Jurkat, Clone E6-1 (cell line): ENCODE data around the gene MACC1.
"Not testable (repeated sequence)": the region's sequence is repeated elsewhere in the genome, so short reads cannot be mapped to it uniquely, and the experiment has no call there.

Experiments
- DNase-seq: peaks from one replicate; pipeline ENCODE4 v3.0.0-alpha.2; 2011; ENCODE audit warnings: low read depth, low spot score
- H3K4me3 ChIP-seq: 2 replicates; pipeline ENCODE4 v1.5.1; 2011; ENCODE audit warnings: mild to moderate bottlenecking, low read length, control low read depth, moderate library complexity

MACC1 gene

GRCh38 chr7:20144801-20145200 lies 72.4 kb downstream of the MACC1 start:
- DNase-seq = no peak
- H3K4me3 ChIP-seq = no peak overlapping the region

DNA sequence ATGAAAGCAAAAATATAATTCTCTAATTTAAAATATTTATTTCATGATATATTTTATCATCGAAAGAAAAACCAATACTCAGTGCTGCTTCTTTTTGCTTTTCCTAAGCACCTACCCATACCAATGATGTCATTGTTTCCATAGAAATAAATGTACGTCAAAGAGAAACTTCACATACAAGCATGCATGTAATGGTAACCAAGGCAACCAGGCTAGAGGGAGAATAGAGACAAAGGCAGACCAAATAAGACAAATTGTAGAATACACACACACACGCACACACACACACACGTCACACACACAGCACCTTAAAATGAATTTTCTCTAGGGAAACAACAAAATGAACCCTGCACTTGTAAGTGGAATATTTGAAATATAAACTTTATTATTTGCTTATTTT lies 75.5 kb downstream of the MACC1 start:
- no peak for DNase-seq
- no peak overlapping the region for H3K4me3 ChIP-seq

- no peak overlapping the region for H3K4me3 ChIP-seq
- no peak for DNase-seq
Observed at GRCh38 chr7:20141002-20141345, 76.2 kb downstream of the MACC1 start.

DNA sequence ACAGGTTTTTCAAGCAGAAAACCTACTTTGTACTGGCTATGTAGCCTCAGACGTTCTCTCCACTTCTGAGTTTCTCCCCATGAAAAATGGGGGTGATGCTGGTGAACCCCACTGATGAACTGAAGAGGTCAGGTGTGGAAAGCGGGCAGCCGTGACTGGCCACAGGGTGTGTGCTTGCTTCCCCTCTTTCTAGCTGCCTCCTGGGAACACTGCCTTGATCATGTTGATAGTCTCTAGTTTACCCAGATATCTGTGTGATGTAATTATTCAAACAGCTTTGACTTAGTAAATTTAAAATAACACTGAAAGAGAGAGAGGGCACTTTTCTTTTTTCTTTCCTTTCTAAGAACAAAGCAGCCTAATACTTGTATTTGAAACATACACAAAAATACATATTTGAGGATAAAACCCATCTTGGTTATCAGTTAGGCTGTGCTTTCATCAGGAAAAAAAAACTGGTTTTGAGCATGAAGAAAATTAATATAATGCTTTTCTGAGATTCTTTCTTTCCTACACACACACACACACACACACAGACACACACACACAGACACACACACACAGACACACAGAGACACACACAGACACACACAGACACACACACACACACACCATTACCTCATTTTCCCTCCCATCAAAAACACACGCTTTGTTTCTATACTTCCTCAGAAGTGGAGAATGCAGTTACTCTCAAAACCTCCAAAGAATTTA lies 76.7 kb downstream of the MACC1 start:
- DNase-seq = no peak
- H3K4me3 ChIP-seq = no peak overlapping the region

DNA sequence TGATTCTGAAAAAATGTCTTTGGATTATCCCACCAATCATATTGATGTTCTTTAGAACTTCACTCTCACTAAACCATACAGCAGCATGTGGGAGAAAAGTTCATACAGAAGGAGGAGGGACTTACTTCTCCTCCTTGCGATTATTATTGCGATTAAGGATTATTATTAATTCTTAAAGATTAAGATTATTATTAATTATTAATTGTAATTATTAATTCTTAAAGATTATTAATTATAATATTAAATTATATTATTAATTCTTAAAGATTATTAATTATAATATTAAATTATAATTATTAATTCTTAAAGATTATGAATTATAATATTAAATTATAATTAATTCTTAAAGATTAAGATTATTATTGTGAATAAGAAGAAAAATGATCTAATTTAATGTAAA lies 80.5 kb downstream of the MACC1 start:
- no peak for DNase-seq
- no peak overlapping the region for H3K4me3 ChIP-seq

- no peak for DNase-seq
- H3K4me3 ChIP-seq = no peak overlapping the region
Observed at GRCh38 chr7:20133803-20134202, 83.4 kb downstream of the MACC1 start.

GRCh38 chr7:20132585-20132984 lies 84.6 kb downstream of the MACC1 start:
- H3K4me3 ChIP-seq = no peak overlapping the region
- DNase-seq = no peak

- no peak overlapping the region for H3K4me3 ChIP-seq
- DNase-seq = no peak
Observed at GRCh38 chr7:20131776-20132175, 85.4 kb downstream of the MACC1 start.

GRCh38 chr7:20129920-20130319 lies 87.3 kb downstream of the MACC1 start:
- no peak for DNase-seq
- no peak overlapping the region for H3K4me3 ChIP-seq

DNA sequence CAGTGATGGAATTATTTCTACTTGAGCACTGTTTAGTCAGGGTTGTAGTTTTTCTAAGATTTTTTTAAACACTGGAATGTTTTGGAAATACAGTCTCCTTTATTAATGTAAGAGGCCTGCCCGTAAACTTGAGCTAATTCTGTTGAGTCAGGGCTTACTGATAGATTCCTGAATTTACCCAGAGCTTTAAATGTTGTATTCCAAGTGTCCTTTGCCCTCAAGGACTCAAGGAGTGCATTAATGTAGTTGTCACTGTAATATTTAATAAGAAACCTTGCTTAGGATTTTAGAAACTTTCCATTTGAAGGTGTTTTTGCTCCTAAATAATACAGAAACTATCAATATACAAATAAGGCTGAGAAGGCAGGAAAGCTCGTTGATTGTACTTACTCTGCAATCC lies 89.2 kb downstream of the MACC1 start:
- DNase-seq = no peak
- no peak overlapping the region for H3K4me3 ChIP-seq

GRCh38 chr7:20126060-20126459 lies 91.1 kb downstream of the MACC1 start:
- DNase-seq, H3K4me3 ChIP-seq: not testable (repeated sequence)

DNA sequence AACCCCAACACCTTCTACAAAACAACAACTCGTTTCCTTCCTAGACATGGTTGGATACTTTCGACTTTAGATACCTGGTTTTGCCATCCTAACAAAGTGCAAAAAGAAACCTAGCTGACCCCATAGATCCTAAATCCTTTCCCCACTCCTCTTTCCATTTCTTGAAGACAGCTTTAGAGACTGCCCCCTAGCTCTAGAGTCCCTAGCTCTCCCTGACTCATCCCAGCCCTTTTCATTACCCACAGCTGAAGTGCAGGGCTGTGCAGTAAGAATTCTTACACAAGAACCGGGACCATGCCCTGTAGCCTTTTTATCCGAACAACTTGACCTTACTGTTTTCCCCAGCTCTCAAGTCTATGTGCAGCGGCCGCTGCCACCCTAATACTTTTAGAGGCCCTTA lies 93.1 kb downstream of the MACC1 start:
- DNase-seq, H3K4me3 ChIP-seq: not testable (repeated sequence)

GRCh38 chr7:20122653-20123316 lies 94.4 kb downstream of the MACC1 start:
- H3K4me3 ChIP-seq, DNase-seq: not testable (repeated sequence)

- DNase-seq = no peak
- H3K4me3 ChIP-seq = no peak overlapping the region
Observed at GRCh38 chr7:20122073-20122472, 95.1 kb downstream of the MACC1 start.

- H3K4me3 ChIP-seq = no peak overlapping the region
- DNase-seq = no peak
Observed at GRCh38 chr7:20121404-20121803, 95.8 kb downstream of the MACC1 start.

DNA sequence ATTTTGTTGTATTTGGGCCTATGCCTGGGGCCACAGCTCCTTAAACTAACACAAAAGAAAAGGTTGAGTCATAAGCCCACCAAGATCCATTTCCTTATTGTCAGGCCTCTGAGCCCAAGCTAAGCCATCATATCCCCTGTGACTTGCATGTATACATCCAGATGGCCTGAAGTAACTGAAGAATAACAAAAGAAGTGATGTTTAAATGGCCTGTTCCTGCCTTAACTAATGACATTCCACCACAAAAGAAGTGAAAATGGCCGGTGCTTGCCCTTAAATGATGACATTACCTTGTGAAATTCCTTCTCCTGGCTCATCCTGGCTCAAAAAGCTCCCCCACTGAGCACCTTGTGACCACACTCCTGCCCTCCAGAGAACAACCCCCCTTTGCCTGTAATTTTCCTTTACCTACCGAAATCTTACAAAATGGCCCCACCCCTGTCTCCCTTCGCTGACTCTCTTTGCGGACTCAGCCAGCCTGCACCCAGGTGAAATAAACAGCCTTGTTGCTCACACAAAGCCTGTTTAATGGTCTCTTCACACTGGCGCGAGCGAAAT lies 96.5 kb downstream of the MACC1 start:
- DNase-seq, H3K4me3 ChIP-seq: not testable (repeated sequence)

DNA sequence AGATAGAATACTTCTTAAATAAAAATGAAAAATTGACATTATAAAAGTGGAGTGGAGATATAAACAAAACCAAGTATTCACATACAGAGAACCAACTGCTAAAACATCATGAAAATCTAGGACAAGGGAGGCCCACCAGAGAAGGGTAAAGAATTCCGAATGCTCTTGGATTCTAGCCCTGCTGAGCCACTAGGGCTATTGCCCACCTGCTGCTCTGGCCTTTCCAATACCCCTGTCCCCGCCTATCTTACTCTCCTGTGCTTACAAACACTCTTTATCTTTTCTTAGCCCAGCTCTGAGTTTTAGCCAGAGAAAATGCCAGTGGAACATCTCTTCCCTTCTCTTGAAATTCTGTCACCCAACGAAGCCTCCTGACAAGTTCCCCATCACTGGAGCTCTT lies 100.3 kb downstream of the MACC1 start:
- no peak overlapping the region for H3K4me3 ChIP-seq
- DNase-seq = no peak

DNA sequence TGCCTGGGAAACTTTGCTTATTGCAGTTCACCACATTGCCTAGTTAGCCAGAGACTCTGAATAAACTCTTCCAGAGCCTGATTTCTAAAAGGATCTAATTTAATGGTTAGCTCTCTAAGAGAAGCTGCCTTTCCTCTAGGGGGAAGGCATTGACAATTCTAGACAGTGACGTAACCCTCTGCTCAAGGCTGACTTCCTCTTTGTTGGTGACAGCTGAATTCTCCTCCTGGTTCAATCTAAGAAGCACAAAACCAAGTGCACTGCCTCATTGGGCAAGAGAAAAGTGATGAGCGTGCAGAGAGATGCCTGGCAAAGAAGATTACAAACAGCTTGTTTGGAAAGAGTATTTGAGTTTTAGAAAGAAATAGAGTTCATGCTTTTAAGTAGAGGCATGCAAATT lies 102.7 kb downstream of the MACC1 start:
- no peak overlapping the region for H3K4me3 ChIP-seq
- DNase-seq = peak; percentile 35

- H3K4me3 ChIP-seq = no peak overlapping the region
- no peak for DNase-seq
Observed at GRCh38 chr7:20113427-20114027, 103.7 kb downstream of the MACC1 start.

- H3K4me3 ChIP-seq = no peak overlapping the region
- DNase-seq = no peak
Observed at GRCh38 chr7:20112696-20113095, 104.5 kb downstream of the MACC1 start.
